Activated CD8-positive, alpha-beta memory T cell treated with anti-CD3 and anti-CD28 coated beads for 48 hours (primary cell): ENCODE results near the gene PIPOX.

Source experiments
- DNase-seq, 3 experiments: peaks; one replicate each; pipeline ENCODE4 v3.0.0-alpha.2; 2020; ENCODE audit warnings: low read depth in 2 of 3, low spot score in 2 of 3

Gene PIPOX

GRCh38 chr17:29094101-29094708, 51.3 kb downstream of the PIPOX start:
- DNase-seq = no peak

GRCh38 chr17:29095439-29095838, 52.5 kb downstream of the PIPOX start:
- no peak for DNase-seq

GRCh38 chr17:29096094-29096493, 53.2 kb downstream of the PIPOX start:
- no peak for DNase-seq

- DNase-seq = no peak
Observed at GRCh38 chr17:29099527-29099926, 56.6 kb downstream of the PIPOX start.

GRCh38 chr17:29100296-29100695, 57.4 kb downstream of the PIPOX start:
- DNase-seq = no peak

- DNase-seq = no peak
Observed at GRCh38 chr17:29102046-29102445, 59.1 kb downstream of the PIPOX start.

GRCh38 chr17:29102741-29103181, 59.8 kb downstream of the PIPOX start:
- no peak for DNase-seq

- no peak for DNase-seq
Observed at GRCh38 chr17:29103341-29103740, 60.4 kb downstream of the PIPOX start.
